GM19452 (cell line): Measurements from ENCODE around the gene KCNMB2.
A peak's percentile ranks its signal among the peaks of the same experiment; 100 is the strongest.
"Not testable (repeated sequence)": the region's sequence is repeated elsewhere in the genome, so short reads cannot be mapped to it uniquely, and the experiment has no call there.

Source experiments
- ATAC-seq: cut with Tn5 transposase; IDR thresholded peaks from one replicate; pipeline ENCODE4 v1.9.1; 2021; ENCODE audit not compliant: unreplicated experiment

Gene KCNMB2

DNA sequence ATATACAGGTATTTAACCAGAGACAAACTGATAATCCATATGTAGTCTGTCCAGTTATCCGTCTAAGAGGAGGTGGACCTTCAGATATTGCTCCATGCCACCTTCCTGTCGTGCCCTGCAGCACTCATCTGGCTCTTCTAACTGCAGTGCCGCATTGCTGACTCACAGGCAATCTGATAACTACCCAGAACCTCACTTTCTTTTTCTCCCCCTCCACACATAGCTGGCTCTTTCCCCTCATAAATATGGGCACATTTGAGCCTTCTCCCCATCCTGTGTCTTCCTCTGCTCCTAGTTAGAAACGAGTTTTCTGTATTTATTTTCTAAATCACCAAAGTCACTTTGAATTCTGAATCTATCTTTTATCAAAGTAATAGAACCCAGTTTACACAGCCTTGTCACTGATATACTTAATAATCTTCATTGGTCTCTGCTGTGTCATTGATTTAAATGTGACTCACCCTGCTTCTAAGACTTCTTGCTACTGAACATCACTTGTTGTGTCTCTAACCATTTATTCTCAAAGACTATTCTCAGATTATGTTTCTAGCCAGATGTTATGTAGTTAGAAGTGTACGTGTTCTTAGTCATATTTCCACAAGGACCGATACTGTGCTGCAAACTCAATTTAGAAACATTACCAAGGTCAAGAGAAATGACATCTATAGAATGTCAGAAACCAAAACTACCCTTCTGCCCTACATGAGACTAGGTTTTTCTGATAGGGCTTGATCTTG is 17.4 kb upstream of the KCNMB2 start:
- peak; percentile 82 for ATAC-seq

DNA sequence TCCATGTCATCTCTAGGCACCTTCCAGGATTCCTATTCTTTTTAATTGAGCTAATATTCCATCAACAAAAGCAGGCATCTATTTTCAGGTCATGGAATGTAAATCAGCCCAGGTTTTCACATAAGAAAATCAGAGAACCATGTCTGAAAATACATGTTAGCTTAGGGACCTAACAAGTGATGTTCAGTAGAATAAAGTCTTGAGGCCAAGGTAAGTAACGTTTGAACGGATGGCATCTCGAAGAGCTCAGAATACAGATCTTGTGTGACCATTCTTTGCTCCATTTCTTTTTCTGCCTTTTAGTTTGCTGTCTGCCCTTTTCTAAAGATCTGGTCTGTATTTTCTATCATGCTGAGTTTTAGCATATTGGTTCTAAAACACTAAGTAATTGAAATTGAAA is 16.5 kb upstream of the KCNMB2 start:
- no peak for ATAC-seq

DNA sequence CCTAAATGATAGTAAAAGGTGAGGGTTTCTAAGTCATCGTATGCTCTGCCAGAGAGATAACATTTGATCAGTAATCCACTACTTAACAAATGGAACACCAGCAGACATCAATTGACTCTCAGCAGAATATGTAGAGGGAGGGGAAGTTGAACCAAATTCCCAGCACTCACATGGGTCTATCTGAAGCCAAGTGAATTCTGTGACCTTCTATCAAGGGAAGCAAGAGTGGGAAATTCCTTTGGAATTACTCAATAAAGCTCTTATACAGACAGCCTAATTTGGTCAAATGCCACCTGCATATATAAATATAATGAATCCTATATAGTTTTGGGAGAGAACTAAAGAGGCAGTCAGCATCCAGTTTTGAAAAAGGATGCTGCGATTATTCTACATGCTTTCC is 15.8 kb upstream of the KCNMB2 start:
- no peak for ATAC-seq

DNA sequence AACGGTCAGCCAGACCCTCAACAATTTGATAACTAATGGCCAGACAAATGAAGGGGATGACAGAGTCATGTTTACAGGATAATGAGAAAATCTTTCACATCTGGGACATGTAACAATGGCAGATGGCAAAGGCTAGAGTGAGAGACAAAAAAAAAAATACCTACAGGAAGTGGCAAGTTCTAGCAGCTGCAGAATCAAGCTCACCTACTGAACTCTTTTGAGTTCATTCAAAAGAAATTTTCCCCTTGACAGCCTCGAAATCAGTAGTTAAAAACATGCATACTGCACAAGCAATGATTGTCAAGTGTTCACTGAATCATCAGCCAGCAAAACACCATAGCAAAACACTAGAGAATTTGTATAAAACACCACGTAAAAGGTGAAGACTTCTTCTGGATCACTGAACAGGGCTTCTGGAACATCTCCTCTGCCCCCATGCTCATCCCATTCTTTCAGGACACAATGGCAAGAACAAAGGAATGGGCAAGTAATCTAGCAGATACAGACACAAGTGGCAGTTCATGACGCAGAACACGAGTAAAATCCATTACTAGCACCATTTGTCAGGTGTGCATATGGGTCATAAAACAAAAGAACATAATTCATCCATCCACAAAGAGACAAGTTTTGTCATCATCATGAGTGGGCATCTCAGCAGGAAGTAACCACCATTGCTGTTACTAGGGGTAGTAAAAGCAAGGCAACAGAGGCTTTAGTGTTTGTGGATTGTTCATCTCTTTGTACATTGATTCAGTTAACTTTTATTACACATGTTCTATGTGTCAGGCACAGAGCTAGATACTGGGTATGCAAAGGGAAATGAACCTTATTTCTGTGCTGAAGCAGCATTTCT is 13.8 kb upstream of the KCNMB2 start:
- ATAC-seq, result no peak

DNA sequence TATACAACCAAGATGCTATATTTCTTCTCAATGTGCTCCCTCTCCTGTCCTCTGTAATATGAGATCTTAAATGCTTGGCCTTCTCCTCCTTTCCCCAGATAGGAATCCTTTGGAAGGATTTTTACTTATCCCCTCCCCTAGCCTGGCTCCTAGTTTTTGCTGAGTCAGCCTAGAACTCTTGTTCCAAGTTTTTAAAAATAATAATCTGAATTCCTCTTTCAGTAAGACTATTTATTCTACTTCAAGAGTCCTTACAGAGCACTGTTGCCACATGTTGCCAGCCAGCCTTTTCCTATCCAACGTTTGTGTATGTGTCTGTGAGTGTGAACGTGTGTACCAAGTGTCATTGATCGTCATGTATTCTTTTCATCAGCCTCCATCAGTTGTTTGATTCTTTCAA is 11.0 kb upstream of the KCNMB2 start:
- no peak for ATAC-seq

DNA sequence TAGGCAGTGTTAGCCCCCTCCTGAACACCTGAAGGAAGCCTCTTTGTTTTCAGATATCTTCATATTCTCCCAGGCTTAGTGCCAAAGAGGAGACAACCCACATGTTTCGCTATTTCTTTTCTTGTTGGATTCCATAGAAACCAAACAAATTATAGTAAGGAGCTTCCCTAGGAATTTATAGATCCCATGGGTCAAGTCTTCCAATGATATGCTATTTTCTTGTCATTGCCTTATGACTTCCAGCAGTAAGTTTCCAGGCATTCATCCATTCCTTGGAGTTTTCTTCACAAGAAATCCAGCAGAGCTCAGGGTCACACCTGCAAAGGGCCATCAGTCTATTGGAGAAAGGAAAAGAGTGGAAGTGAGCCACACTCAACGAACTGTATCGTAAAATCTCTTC is 9.9 kb upstream of the KCNMB2 start:
- no peak for ATAC-seq

DNA sequence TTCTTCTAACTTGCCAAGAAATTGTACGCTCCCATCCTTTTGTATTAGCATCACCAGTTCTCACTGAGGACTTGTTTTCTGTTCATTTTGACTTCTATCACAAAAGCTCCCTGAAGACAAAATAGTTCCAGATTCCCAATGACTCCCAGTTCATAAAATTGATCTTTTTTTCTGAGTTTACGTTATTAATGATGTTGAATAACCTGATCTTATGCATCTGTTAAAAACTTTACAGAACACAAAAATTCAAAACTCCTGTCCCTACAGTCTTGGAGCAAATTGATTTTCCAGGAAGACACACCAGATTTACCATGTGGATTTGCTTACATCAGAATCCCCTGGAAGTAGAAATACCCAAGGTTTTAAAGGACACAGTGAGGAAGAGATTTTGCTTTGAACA is 8.3 kb upstream of the KCNMB2 start:
- no peak for ATAC-seq

DNA sequence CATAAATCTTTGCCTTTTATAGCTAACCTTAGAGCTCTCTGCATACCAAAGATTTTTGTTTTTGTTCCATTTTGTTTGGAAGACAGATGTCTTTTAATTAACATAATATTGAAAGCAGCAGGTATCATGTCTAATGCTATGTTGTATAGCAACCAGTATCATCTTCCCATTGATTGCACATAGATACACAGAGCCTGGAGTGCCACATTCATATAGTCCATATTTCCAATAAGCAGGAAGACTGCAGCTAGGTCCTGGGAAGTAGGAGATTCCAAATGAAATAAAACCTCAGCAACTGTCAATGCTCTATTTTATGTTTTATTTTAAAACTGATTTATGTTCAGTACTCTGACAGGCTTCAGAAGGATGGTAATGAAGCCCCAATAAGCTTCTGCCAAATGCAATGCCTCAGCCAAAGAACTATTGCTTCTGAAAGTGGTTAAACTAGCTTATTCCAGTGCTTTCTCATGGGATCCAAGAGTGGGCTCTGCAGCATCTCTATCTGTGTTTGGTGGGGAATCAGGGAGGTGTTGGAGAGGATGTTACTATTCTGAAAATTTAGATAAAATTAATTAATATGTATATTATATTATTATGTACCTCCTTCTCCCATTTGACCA is 6.5 kb upstream of the KCNMB2 start:
- ATAC-seq, result no peak

DNA sequence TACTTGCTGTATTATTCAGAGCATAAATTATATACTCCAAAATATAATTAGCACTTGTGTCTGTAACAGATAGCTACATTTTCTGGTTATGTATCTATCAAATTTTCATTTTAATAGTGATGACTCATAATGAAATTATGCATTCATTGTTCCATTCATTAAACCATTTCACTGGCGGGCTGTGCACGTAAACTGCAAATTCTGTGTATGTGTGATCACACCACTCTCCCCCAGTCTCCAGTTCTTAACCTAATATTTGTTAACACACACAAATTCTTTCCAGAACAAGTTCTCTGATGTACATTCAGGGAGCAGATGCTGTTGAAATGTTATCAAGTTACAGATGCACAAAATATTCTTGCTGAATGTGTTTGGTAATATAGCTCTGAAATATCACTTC is 3.8 kb upstream of the KCNMB2 start:
- ATAC-seq, result no peak

DNA sequence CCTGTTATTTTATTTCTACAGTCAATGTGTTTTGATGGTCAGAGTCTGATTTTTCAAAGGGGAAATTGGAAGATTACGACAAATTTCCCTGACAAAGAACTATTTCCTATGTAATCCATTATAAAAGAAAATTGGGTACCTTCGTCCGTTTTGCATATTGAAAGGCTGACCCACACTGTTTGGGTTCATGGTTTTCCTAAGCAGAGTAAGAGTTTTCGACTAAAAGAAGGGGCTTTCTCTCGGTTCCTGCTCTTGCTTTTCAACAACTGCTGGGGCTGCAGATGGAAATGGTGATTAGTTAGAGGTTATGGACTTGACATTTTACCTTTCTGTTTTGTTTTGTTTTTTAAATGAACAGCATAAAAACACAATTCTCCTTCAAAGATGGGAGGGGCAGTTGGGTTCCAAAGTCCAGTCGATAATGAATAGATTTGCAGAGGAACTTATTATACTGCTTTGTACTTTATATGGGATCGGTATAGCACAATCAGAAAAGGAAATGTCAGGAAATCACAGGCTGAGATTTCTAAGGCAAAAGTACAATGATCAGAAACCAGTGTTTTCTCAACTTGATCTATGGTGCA is 978 bp downstream of the KCNMB2 start:
- ATAC-seq, result no peak

DNA sequence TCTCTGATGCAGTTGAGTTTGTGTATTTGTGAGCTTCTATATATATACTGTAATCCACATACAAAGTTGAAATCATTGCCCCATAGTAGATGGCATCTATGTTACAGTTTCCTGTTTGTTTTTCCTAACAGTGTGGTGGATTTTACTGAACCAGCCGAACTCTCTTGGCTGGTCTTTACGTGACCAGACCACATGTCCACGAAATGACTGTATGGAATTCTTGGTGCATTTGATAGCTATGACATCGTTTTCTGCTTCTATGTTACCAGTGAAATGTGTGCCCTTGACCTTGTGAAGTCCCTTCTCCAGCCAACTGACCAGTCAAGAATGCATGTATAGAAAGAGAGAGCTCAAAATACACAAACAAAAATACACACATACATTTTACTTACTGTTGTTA is 1.8 kb downstream of the KCNMB2 start:
- no peak for ATAC-seq

DNA sequence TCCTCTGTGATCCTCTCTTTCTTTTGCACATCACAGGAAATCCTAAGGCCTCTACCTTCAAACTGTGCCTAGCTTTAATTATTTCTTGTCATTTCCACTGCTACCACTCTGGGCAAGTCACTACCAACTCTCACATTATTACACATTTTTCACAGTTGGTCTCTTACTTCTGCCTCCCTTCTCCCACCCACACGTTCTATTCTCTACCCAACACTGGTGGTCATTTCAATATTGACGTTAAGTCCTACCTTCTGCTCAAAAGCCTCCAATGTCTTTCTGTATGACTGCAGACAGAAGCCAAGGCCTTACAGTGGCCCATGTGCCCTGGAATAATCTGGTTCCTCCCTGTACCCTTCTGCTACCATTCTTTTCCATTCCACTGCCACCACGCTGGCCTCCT is 3.9 kb downstream of the KCNMB2 start:
- no peak for ATAC-seq

DNA sequence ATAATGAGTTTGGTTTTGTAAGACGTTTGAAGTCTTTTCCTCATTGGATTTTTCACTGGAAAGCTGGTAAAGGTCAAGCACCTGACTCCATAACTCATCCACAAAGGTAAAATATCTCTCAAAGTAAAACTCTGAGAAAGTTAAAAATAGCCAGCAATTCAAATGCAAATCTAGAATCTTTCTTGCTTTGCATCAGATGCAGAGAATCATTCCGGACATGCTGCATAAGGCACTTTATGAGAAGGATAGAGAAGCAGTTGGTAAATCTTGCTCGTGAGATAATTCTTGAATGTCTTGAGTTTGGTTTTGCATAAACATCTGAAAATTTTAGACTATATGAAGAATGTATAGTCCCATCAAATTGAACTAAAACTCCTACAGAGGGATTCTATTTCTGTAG is 9.1 kb downstream of the KCNMB2 start:
- ATAC-seq, result no peak

DNA sequence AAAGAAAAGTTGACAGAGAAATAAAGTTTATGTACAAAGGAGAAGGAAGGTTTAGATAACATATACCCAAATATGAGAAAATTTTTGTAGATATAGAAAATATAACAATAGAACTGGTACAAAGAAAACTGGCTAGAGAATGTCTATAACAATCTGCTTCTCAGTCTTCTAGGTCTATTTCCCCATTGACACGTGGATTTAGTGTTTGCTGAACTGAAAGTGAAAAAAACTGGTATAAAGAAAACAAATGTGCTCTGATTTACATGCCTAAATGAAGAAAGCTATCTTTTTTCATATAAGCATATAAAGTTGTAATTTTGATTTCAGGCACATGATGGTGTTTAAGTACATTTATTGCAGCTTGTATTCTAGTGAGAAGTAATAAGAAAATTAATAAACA is 9.8 kb downstream of the KCNMB2 start:
- ATAC-seq, result no peak

DNA sequence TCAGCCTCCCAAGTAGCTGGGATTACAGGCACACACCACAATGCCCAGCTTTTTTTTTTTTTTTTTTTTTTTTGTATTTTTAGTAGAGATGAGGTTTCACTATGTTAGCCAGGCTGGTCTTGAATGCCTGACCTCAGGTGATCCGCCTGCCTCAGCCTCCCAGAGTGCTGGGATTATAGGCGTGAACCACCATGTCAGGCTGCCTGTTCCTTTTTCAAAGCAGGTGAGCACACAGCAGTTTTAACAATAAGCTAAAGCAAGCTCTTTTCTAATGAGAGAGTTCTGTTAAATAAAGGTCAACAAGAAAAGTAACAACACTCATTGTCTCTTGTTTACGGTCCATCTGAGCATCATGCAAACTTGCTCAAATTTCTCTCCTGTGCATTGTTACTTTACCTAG is 13.2 kb downstream of the KCNMB2 start:
- not testable (repeated sequence) for ATAC-seq

DNA sequence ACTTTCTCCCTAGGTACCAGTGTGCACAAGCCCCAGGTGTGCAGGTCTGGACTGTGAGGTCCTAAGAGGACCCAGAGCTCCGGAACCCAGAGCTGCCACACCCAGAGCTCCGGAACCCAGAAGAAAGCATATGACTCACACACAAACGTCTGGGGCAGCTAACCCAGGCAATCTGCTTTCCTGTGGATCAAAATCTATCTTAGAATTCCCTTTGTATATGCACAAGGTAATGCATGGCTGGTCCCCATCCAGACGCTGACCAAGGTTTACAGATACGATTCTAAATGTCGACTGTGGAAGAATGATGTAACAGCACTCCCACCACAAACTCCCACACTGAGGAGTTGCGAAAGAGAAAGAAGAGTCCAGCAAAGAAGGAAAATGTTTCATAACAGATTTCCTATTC is 15.7 kb downstream of the KCNMB2 start:
- no peak for ATAC-seq

DNA sequence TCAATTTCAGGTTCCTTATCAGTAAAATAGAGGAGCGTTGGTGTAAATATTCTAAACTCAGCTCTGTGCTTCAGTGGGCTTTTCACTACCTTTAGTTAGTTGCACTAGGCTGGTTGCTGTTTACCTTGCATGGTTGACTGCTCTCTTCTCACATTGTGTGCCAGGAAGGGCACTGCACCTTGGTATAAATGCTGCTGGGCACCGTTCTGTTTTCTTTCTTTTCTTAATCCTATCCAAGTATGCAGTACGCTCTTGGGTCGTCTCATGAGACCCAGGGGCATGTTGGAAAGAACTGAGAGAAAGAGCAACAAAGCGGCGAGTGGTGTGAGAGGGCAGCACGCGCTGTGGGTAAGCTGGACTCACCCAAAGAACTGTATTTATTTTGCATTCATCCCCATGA is 22.4 kb downstream of the KCNMB2 start:
- ATAC-seq, result no peak

DNA sequence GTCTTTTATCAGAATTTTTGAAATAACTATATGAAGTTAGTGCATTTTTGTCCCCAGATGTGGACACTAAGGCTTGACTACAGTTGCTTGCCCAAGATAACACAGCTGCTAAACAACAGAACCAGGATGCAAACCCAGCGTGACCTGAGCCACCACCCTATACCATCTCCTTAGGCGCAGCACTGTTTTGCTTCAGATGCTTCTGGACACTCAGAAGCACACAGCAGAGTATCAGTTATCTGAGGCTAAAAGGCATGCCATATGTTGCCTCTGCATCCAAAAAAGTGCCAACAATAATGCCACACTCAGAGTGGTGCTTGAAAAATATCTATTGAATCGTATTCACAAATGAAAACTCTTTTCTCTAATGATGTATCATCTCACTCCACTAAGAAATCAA is 24.5 kb downstream of the KCNMB2 start:
- ATAC-seq, result no peak

DNA sequence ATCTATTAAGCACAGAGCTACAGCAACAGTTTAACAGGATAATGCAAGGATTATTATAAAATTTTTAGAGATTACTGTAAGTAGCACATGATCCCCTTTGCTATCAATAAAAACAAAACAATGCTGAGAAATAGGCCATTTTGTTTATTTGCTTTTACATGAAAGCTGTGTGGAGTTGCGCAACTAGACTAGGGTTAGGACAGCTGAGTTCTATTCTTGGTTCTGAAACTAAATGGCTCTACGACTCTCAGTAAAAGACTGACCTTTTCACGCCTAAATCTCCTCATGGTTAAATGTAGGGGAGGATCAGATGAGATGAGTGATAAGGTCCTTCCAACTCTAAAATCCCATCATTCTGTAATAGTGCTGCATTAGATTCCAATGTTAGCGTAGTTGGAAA is 25.0 kb downstream of the KCNMB2 start:
- ATAC-seq, result no peak

DNA sequence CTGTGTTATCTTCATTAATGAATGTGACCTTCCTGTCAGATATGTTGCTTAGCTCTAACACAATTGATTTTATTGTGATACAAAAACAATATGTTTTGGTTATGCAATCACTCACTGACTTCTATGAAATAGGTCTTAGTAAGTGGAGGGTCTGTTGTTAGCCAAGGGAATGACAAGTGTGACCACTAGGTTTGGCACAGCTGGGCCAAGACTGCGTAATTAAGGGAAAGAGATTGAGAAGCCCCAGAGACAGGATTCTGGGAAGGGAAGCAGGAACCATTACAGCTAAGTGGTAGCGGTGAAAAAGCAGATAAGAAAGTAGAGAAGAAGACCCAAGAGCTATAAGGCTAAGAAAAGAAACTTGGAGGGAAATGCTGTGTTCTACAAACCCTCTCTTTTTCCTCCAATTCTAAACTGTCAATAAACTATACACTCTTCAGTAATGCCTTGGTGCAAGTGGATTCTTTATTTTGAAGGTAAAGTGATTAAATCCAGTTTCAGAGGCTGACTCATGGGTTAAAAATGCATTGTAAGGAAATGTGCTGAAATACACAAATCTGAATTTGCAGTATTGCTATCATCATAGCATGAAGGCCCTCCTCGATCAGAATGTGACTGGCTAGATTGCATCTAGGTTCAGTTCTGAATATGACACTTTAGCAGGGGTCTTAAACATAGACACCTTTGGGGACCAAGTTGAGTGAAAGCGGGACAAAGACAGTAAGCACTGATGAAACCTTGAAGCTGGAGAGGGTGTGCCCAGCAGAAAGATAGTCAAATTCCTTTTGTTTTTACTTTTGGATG is 26.1 kb downstream of the KCNMB2 start:
- ATAC-seq, result no peak

DNA sequence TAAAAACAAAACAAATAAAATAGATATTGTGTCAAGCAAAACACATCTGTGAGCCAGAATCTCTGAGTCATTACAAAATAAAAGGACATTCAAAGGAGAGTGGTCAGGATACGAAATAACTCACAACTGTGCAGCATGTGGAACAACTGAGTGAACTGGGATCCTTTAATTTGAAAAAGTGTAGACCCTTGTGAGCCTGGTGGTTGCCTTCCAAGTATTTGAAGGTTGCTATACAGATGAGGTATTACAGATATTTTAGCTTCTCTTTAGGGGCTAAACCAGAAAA is 26.7 kb downstream of the KCNMB2 start:
- no peak for ATAC-seq
